Suprapubic skin (tissue), 4 donors: ENCODE measurements around the gene ATP2A3. TPM values are rescaled to one million over a fixed set of nuclear protein-coding genes. Genes with fewer than 3 reads are reported as not detected.

Source experiments
- DNase-seq, 2 donors: peaks; one replicate each; pipeline ENCODE4 v3.0.0-alpha.2; 2019; ENCODE audit warnings: low spot score in 2 of 2
- H3K27ac ChIP-seq: fragments of 200-600 bp; sonication (generic); one replicate; pipeline ENCODE4 v1.5.1; 2019
- H3K27me3 ChIP-seq: fragments of 200-600 bp; sonication (generic); one replicate; pipeline ENCODE4 v1.5.1; 2019
- H3K36me3 ChIP-seq: fragments of 200-600 bp; sonication (generic); one replicate; pipeline ENCODE4 v1.5.1; 2019
- H3K4me1 ChIP-seq: fragments of 200-600 bp; sonication (generic); one replicate; pipeline ENCODE4 v1.5.1; 2019
- H3K4me3 ChIP-seq: fragments of 200-600 bp; sonication (generic); one replicate; pipeline ENCODE4 v1.5.1; 2019; ENCODE audit warnings: mild to moderate bottlenecking
- H3K9me3 ChIP-seq: fragments of 200-600 bp; sonication (generic); one replicate; pipeline ENCODE4 v1.5.1; 2019
- CTCF ChIP-seq, 2 donors: fragments of 200-600 bp in 1 of 2; fragments of 450-650 bp in 1 of 2; sonication (generic) in 1 of 2; IDR thresholded peaks; one replicate each; pipeline ENCODE4 v1.5.1; 2016 to 2019; ENCODE audit warnings: antibody characterized with exemption in 2 of 2, mild to moderate bottlenecking in 1 of 2, moderate library complexity in 1 of 2
- EP300 ChIP-seq: sonication (generic); formaldehyde crosslinking; IDR thresholded peaks from one replicate; pipeline ENCODE4 v1.6.1; 2017; ENCODE audit warnings: antibody characterized with exemption
- POLR2A ChIP-seq, 2 donors: fragments of 450-650 bp; IDR thresholded peaks; one replicate each; pipeline ENCODE4 v1.6.1; 2017; ENCODE audit warnings: antibody characterized with exemption in 2 of 2, mild to moderate bottlenecking in 2 of 2, moderate library complexity in 2 of 2
- POLR2AphosphoS5 ChIP-seq, 3 donors: sonication (generic); formaldehyde crosslinking; IDR thresholded peaks; one replicate each; pipeline ENCODE4 v1.6.1; 2017; ENCODE audit warnings: antibody characterized with exemption in 3 of 3
- WGBS: methylation state at CpG from one replicate; pipeline ENCODE4 v1.1.5; 2018; 5-methylcytosine and 5-hydroxymethylcytosine counted together
- total RNA-seq, 4 donors: library from RNA; depleted of rRNA; stranded (reverse); fragments of >200 nt; gene quantifications; one replicate each; pipeline ENCODE4 v1.1.0, GENCODE V29; 2016

ATP2A3 gene
- total RNA-seq, 4 donors from 2014 or later, result 22.4 to 61.7 (median 34.7) TPM

DNA sequence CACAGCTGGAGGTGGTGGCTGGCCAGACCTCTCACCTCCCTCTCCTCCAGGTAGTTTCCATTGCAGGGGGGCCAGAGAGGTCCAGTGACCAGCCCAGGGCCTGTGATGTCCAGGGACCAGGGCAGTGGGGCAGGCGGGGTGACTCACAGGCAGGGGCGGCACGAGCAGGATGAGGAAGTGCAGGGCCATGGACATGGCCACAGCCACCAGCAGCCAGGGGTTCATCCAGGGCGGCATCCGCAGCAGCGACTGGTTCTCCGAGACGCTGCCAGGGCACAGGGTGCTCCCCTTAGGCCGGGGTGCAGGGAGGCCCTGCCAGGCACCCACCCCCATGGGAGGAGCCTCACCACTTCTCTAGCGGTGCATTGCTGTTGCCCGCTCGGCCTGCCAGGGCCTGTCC lies 35.1 kb downstream of the ATP2A3 start:
- H3K9me3 ChIP-seq, result no peaks in the 10 kb centered on the region
- H3K27me3 ChIP-seq, result no peaks in the 10 kb centered on the region
- 96% methylated on average over 7 of the region's 12 CpGs for WGBS
- no peak for DNase-seq
- TF ChIP-seq POLR2A (IDR thresholded peaks at IDR 0.05) (no peak), CTCF (IDR thresholded peaks at IDR 0.05) (no peak), POLR2AphosphoS5 (IDR thresholded peaks at IDR 0.05) (no peak), EP300 (no peak)
- H3K36me3 ChIP-seq, result no peaks in the 10 kb centered on the region
- no peak overlapping the region for H3K27ac ChIP-seq
- H3K4me3 ChIP-seq, result no peak overlapping the region
- no peaks in the 10 kb centered on the region for H3K4me1 ChIP-seq

- H3K4me1 ChIP-seq, result no peaks in the 10 kb centered on the region
- no peak for TF ChIP-seq POLR2AphosphoS5 (IDR thresholded peaks at IDR 0.05)
- TF ChIP-seq CTCF (IDR thresholded peaks at IDR 0.05), result no peak
- no peaks in the 10 kb centered on the region for H3K27me3 ChIP-seq
- no peaks in the 10 kb centered on the region for H3K36me3 ChIP-seq
- DNase-seq, result no peak
- WGBS, result 95% methylated on average over 11 of the region's 16 CpGs
- no peak overlapping the region for H3K4me3 ChIP-seq
- no peaks in the 10 kb centered on the region for H3K9me3 ChIP-seq
- H3K27ac ChIP-seq, result no peak overlapping the region
These were observed 35.8 kb downstream of the ATP2A3 start for GRCh38 chr17:3928406-3928805.

GRCh38 chr17:3927628-3928340 lies 36.5 kb downstream of the ATP2A3 start:
- Histone ChIP-seq H3K27me3 (no peaks in the 10 kb centered on the region), H3K4me1 (no peaks in the 10 kb centered on the region), H3K9me3 (no peaks in the 10 kb centered on the region), H3K4me3 (no peak overlapping the region), H3K27ac (no peak overlapping the region), H3K36me3 (no peaks in the 10 kb centered on the region)
- WGBS, result 77% methylated on average over 6 of the region's 15 CpGs
- TF ChIP-seq POLR2AphosphoS5 (IDR thresholded peaks at IDR 0.05), result no peak
- DNase-seq, result no peak

DNA sequence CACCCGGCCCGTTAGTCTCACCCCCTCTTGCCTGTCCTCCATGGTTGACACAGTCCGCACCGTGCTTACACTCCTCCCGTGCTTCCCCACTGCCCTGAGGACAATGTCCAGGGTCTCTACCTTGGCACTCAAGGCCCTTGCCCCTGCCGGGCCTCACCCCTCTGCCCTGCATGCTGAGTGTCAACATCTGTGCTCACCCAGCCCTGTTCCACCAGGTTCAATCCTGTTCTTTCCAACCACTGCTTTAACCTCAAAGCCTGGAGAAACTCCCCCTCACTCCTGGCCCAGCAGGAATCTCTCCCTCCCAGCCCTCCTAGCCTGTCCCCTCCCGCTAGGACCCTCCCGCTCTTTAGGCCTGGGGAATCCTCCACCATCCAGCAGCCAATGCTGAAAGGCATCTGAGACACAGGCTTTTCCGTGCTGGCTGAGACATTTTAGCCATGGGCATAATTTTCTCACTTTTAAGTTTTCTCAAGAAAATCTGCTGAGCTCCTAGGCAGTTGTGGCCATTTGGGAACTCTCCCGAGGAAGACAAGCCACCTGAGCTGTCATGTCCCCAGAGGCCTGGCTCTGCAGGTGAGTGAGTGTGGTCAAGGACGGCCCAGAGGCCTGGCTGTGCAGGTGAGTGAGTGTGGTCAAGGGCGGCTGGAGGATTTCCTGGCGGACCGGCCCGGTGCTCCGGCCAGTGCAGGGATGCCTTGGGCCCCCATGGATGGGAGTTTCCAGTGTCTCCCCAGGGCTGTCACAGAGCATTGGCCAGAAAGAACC lies 37.2 kb downstream of the ATP2A3 start:
- Histone ChIP-seq H3K4me1 (no peaks in the 10 kb centered on the region), H3K4me3 (no peak overlapping the region), H3K9me3 (no peaks in the 10 kb centered on the region), H3K27me3 (no peaks in the 10 kb centered on the region), H3K36me3 (no peaks in the 10 kb centered on the region), H3K27ac (no peak overlapping the region)
- 91% methylated on average over 10 of the region's 16 CpGs for WGBS
- DNase-seq, result no peak
- TF ChIP-seq CTCF (IDR thresholded peaks at IDR 0.05), result no peak

DNA sequence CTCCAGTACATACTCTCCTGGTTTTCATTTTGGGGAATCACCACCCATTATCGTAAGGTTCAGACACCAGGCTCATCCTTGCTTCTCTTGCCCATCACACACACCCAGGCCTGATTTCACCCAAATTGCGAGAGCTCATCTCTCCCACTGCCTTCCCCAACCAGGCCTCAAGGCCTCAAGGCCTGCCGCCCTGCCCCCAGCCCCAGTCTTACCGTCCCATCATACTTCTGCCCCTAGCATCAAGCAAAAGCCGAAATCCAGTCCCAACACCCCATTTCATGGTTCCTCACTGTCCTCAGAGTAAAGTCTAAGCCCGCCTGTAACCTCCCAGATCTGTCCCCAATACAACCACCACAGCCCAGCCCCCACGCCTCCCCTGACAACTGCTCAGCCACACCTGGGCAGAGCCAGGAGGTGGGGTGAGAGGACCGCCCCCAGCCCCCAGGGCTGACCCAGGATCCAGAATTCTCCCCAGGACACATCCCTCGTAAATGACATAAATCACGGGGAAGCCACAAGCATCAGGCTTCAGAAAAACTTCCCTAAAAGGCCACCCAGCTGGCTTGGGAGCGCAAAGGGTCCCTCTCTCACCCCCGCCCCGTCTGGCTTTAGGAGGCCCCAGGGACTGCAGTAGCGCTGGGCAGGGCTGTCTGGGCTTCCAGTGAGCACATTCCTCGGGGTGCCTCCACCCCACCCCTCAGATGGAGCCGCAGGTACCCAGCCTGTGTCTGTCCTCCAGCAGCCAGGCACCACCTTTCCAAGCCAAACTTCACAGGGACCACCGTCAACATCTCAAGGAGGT lies 38.4 kb downstream of the ATP2A3 start:
- Histone ChIP-seq H3K9me3 (no peaks in the 10 kb centered on the region), H3K36me3 (no peaks in the 10 kb centered on the region), H3K27me3 (no peaks in the 10 kb centered on the region), H3K4me3 (no peak overlapping the region), H3K4me1 (no peaks in the 10 kb centered on the region), H3K27ac (no peak overlapping the region)
- DNase-seq, result no peak
- WGBS, result 88% methylated on average over 17 of the region's 17 CpGs
- TF ChIP-seq POLR2A (IDR thresholded peaks at IDR 0.05) (no peak), EP300 (no peak), CTCF (IDR thresholded peaks at IDR 0.05) (no peak), POLR2AphosphoS5 (IDR thresholded peaks at IDR 0.05) (no peak)
